ENCODE measurements around the gene LRP1B. TPM values are rescaled to one million over a fixed set of nuclear protein-coding genes. Genes with fewer than 3 reads are reported as not detected.

Gene LRP1B
- total RNA-seq, 1 donor from 2014 or later: 0.25 TPM

DNA sequence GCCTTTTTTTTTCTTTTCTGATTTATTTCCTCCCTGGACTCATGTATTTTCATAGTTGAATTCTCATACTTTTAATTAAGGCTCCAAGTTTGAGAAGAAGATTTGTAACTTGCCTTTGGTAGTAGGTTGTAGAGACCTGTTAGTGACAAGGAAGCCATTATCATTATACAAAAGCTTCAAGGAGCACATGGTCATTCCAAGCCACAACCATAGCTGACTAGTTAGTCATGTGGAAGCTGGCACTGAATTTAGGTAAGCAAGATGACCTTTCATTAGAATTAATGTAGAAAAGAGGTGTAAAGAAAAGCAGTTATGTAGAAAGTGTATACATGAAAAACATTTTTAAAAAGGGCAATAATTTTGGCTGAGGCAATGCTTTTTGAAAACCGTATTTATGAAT, 89.7 kb downstream of the LRP1B start:
- Mint-ChIP-seq H3K9me3 (ENCODE audit: low read depth) (no peaks in the 10 kb centered on the region), H3K4me1 (ENCODE audit: low read depth) (peaks cover 30% of the 10 kb centered on the region), H3K27me3 (ENCODE audit: low read depth) (no peaks in the 10 kb centered on the region), H3K36me3 (ENCODE audit: low read depth) (no peaks in the 10 kb centered on the region), H3K4me3 (ENCODE audit: unreplicated experiment) (no peak overlapping the region), H3K27ac (ENCODE audit: unreplicated experiment) (no peak overlapping the region)
- no peak for DNase-seq (ENCODE audit: low spot score)
- TF ChIP-seq CTCF (IDR thresholded peaks at IDR 0.05): no peak

GRCh38 chr2:142040556-142040955, 90.3 kb downstream of the LRP1B start:
- no peak for TF ChIP-seq CTCF (IDR thresholded peaks at IDR 0.05)
- Mint-ChIP-seq H3K9me3 (ENCODE audit: low read depth) (no peaks in the 10 kb centered on the region), H3K27ac (ENCODE audit: unreplicated experiment) (no peak overlapping the region), H3K4me3 (ENCODE audit: unreplicated experiment) (no peak overlapping the region), H3K36me3 (ENCODE audit: low read depth) (no peaks in the 10 kb centered on the region), H3K4me1 (ENCODE audit: low read depth) (peaks cover 30% of the 10 kb centered on the region), H3K27me3 (ENCODE audit: low read depth) (no peaks in the 10 kb centered on the region)
- no peak for DNase-seq (ENCODE audit: low spot score)

- no peak for TF ChIP-seq CTCF (IDR thresholded peaks at IDR 0.05)
- Mint-ChIP-seq H3K27me3 (ENCODE audit: low read depth) (no peaks in the 10 kb centered on the region), H3K36me3 (ENCODE audit: low read depth) (no peaks in the 10 kb centered on the region), H3K4me1 (ENCODE audit: low read depth) (peaks cover 31% of the 10 kb centered on the region), H3K9me3 (ENCODE audit: low read depth) (no peaks in the 10 kb centered on the region), H3K27ac (ENCODE audit: unreplicated experiment) (no peak overlapping the region), H3K4me3 (ENCODE audit: unreplicated experiment) (no peak overlapping the region)
- no peak for DNase-seq (ENCODE audit: low spot score)
These were observed 92.0 kb downstream of the LRP1B start for GRCh38 chr2:142038826-142039225.

DNA sequence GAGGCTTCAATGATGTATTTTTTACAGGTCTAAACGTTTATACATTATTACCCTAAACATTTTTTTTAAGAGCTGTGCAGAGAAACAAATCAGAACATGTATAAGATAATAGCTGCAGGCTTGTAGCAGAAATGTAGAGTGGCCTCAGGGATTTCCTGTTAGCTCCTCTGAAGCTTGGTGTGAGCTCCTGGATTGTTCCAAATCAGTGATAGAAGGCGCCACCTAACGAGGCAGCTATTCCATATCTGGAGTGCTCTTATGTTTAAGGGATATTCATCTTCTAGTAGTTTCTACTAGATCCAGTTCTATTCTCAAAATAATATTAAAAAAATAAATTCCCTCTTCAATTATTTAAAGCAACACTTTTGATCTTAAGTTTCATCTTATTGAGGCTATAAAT, 93.1 kb downstream of the LRP1B start:
- Mint-ChIP-seq H3K4me1 (ENCODE audit: low read depth) (peaks cover 37% of the 10 kb centered on the region), H3K27me3 (ENCODE audit: low read depth) (no peaks in the 10 kb centered on the region), H3K36me3 (ENCODE audit: low read depth) (no peaks in the 10 kb centered on the region), H3K27ac (ENCODE audit: unreplicated experiment) (peak overlapping the region; percentile 42), H3K4me3 (ENCODE audit: unreplicated experiment) (no peak overlapping the region), H3K9me3 (ENCODE audit: low read depth) (no peaks in the 10 kb centered on the region)
- DNase-seq (ENCODE audit: low spot score): no peak
- TF ChIP-seq CTCF (IDR thresholded peaks at IDR 0.05): peak; percentile 59

DNA sequence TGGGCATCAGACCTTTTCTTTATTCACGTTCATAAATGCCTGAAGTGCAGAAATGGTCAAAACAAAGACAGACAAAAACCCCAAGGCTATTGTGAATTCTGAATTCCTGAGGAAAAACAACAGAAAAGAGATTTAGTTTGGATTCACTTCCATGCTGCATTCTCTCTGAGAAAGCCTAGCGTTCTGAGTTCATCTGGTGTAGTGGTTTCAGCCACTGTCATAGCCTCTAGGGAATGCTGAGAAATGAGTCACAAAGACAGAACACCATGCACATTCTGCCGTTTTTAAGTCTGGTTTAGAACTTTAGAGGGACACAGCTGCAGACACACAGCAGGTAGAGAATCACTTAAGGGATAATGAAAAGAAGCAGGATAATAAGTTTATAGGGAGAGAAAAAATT, 93.8 kb downstream of the LRP1B start:
- Mint-ChIP-seq H3K4me3 (ENCODE audit: unreplicated experiment) (no peak overlapping the region), H3K4me1 (ENCODE audit: low read depth) (peaks cover 37% of the 10 kb centered on the region), H3K36me3 (ENCODE audit: low read depth) (no peaks in the 10 kb centered on the region), H3K9me3 (ENCODE audit: low read depth) (no peaks in the 10 kb centered on the region), H3K27me3 (ENCODE audit: low read depth) (no peaks in the 10 kb centered on the region), H3K27ac (ENCODE audit: unreplicated experiment) (no peak overlapping the region)
- TF ChIP-seq CTCF (IDR thresholded peaks at IDR 0.05): no peak
- no peak for DNase-seq (ENCODE audit: low spot score)
